Heart left ventricle (tissue), 13 donors: ENCODE measurements around the gene GPR85.

Experiments
- CTCF ChIP-seq, 12 donors: fragments of 200-600 bp; sonication (generic) in 4 of 12; IDR thresholded peaks; one replicate each; pipeline versions ENCODE4 v1.5.0 to v1.8.0; 2018 to 2022; ENCODE audit warnings: antibody characterized with exemption in 12 of 12, mild to moderate bottlenecking in 5 of 12
- POLR2A ChIP-seq, 2 donors: fragments of 450-650 bp; IDR thresholded peaks; one replicate each; pipeline ENCODE4 v1.6.1; 2017; ENCODE audit warnings: antibody characterized with exemption in 2 of 2, mild to moderate bottlenecking in 2 of 2, moderate library complexity in 2 of 2
- donor health status: ischemic (EF 13 %, LVEDD 7.1; RV severe dilation, severe dysfunction).
- donor health status: DM: no; HTN: yes; CAD: no.
- donor health status: DM: no; HTN: no; CAD: no.
- donor health status: ischemic (EF 25% LVEDD 6.9; RV normal size, moderate dysfunction).
- donor health status: ischemic (EF 25% LVEDD 5.7; RV mildly dilated, moderate dysfunction).
- donor health status: ischemic (EF 35%, LVEDD 5.7; RV mildly dilated, moderate dysfunction).
- donor health status: nonischemic (EF 11% LVEDD 7.7; RV severe dilation, severe dysfunction).
- donor health status: DM: yes; HTN: yes; CAD: no.
- donor health status: PGD.
- donor health status: ischemic (EF 29% LVEDD 5.4; RV normal size, mild dysfunction).
- donor health status: nonischemic (EF 23%, LVEDD 6.1; RV moderate dilation, normal function).

DNA sequence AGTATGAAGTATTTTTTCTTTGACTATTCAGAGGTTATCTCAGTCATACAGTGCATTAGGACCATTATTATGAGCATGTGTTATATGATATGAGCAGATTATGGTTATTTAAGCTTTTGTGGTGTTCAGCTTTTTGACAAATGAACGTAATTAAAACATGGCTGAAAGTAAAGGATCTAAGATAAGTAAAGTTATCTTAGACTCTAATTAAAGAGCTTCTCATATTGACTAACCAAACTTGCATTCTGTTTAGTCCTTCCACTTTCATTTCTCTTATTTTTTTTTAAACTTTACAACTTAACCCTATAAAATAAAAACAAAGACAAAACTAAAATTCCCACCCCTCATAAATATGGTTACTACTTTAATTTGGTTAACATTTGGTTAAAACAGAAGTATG is 6.9 kb upstream of the GPR85 start:
- TF ChIP-seq POLR2A (IDR thresholded peaks at IDR 0.05) (no peak), CTCF (IDR thresholded peaks at IDR 0.05) (no peak)
